ENCODE data around the gene CAPN8.

The CAPN8 gene

DNA sequence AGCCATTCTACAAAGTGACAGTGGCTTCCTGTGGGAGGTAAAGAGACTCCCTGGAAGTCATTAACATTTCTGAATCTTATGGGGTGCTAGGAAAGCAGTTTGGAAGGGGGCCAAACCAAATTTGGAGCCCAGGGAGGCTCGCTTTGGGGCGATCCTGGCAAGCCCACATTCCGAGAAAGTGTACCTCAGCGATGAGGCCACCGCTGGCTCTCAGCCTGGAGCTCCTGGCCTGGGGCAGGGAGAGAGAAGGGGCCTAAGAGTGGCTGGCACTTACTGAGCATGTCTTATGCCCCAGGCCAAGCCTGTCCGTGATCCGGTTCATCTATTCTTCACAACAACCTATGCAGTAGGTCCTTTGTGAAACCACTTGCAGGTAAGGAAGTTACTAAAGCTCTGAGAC is 173.5 kb downstream of the CAPN8 start:
- no peaks in the 10 kb centered on the region for H3K79me2 ChIP-seq (ENCODE audit: insufficient read depth, low read depth)
- H3K4me1 ChIP-seq (ENCODE audit: low read depth, poor library complexity, severe bottlenecking) = no peaks in the 10 kb centered on the region
- H3K4me3 ChIP-seq (IDR thresholded peaks at IDR 0.05; ENCODE audit: insufficient read depth, low read depth, low read length) = no peak overlapping the region
- no peaks in the 10 kb centered on the region for H3K36me3 ChIP-seq (ENCODE audit: insufficient read depth)
- no peaks in the 10 kb centered on the region for H3K27me3 ChIP-seq (ENCODE audit: insufficient read depth, low read depth)
- no peaks in the 10 kb centered on the region for H4K20me1 ChIP-seq (ENCODE audit: insufficient read depth)
- H3K9ac ChIP-seq = no peak overlapping the region
- no peak overlapping the region for H3K27ac ChIP-seq
- TF ChIP-seq, protein P1, sequence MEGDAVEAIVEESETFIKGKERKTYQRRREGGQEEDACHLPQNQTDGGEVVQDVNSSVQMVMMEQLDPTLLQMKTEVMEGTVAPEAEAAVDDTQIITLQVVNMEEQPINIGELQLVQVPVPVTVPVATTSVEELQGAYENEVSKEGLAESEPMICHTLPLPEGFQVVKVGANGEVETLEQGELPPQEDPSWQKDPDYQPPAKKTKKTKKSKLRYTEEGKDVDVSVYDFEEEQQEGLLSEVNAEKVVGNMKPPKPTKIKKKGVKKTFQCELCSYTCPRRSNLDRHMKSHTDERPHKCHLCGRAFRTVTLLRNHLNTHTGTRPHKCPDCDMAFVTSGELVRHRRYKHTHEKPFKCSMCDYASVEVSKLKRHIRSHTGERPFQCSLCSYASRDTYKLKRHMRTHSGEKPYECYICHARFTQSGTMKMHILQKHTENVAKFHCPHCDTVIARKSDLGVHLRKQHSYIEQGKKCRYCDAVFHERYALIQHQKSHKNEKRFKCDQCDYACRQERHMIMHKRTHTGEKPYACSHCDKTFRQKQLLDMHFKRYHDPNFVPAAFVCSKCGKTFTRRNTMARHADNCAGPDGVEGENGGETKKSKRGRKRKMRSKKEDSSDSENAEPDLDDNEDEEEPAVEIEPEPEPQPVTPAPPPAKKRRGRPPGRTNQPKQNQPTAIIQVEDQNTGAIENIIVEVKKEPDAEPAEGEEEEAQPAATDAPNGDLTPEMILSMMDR (conservative IDR thresholded peaks at IDR 0.05; ENCODE audit: low read depth, low read length) = no peak
- no peak overlapping the region for H2AFZ ChIP-seq (ENCODE audit: low read depth)
- H3K4me2 ChIP-seq = no peak overlapping the region
